ENCODE measurements around the gene FGGY.

FGGY gene

DNA sequence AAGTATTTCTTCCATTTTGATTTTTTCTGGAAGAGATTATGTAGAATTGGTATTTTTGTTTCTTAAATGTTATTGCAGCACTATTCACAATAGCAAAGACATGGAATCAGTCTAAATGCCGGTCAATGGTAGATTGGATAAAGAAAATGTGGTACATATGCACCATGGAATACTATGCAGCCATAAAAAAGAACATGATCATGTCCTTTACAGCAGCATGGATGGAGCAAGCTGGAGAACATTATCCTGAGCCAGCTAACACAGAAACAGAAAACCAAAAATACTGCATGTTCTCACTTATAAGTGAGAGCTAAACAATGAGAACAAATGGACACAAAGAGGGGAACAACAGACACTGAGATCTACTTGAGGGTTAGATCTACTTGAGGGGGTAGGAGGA is 5.4 kb downstream of the FGGY start:
- H3K4me3 ChIP-seq (ENCODE audit: control insufficient read depth, low read depth, low read length) = no peak overlapping the region
- no peak for DNase-seq (ENCODE audit: low read depth)
- TF ChIP-seq, protein P1, sequence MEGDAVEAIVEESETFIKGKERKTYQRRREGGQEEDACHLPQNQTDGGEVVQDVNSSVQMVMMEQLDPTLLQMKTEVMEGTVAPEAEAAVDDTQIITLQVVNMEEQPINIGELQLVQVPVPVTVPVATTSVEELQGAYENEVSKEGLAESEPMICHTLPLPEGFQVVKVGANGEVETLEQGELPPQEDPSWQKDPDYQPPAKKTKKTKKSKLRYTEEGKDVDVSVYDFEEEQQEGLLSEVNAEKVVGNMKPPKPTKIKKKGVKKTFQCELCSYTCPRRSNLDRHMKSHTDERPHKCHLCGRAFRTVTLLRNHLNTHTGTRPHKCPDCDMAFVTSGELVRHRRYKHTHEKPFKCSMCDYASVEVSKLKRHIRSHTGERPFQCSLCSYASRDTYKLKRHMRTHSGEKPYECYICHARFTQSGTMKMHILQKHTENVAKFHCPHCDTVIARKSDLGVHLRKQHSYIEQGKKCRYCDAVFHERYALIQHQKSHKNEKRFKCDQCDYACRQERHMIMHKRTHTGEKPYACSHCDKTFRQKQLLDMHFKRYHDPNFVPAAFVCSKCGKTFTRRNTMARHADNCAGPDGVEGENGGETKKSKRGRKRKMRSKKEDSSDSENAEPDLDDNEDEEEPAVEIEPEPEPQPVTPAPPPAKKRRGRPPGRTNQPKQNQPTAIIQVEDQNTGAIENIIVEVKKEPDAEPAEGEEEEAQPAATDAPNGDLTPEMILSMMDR (IDR thresholded peaks at IDR 0.05; ENCODE audit: control insufficient read depth, insufficient read depth, low read depth, low read length, missing control alignments) = no peak

DNA sequence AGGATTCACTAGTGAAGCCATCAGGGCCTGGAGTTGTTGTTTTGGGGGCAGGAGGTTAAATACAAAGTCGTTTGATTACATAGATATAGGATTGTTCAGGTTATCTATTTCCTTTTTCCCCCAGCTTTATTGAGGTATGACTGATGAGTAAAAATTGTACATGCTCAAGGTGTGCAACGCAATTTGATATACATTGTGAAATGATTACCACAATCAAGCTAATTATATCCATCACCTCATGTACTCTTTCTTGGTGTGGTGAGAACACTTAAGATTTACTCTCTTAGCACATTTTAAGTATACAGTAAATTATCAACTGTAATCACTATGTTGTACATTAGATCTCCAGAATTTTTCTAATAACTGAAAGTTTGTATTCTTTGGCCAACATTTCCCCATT is 6.0 kb downstream of the FGGY start:
- no peak for DNase-seq (ENCODE audit: low read depth)
- H3K4me3 ChIP-seq (ENCODE audit: control insufficient read depth, low read depth, low read length) = no peak overlapping the region
- TF ChIP-seq, protein P1 (IDR thresholded peaks at IDR 0.05; ENCODE audit: control insufficient read depth, insufficient read depth, low read depth, low read length, missing control alignments) = no peak

DNA sequence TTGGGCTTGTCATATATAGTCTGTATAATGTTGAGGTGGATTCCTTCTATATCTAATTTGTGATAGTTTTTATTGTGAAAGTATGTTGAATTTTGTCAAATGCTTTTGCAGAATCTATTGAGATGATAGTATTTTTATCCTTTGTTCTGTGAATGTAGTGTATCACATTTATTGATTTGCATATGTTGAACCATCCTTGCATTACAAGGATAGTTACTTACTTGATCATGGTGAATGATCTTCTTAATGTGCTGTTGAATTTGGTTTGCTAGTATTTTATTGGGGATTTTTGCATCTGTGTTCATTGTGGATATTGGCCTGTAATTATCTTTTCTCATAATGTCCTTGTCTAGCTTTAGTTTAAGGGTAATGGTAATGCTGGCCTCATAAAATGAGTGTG is 8.3 kb downstream of the FGGY start:
- TF ChIP-seq, protein P1 (IDR thresholded peaks at IDR 0.05; ENCODE audit: control insufficient read depth, insufficient read depth, low read depth, low read length, missing control alignments) = no peak
- no peak overlapping the region for H3K4me3 ChIP-seq (ENCODE audit: control insufficient read depth, low read depth, low read length)
- DNase-seq (ENCODE audit: low read depth) = no peak

DNA sequence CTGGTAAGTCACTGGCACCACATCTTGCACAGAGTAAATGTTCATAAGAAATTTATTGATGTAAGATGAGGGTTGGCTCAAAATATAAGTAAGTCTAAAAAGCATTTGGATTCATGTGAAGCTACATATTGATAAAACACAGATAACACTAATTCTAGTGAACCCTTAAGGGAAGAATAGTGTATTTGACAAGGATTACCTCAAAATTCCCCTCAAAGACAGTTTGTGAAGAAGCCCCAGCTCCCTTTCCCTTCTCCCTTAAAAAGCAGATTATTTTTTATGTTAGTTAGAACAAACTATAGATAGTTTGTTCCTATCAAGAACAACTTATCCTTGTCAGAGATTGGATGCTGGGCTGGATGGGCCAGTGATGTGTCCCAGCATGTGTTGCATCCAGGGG is 10.7 kb downstream of the FGGY start:
- H3K4me3 ChIP-seq (ENCODE audit: control insufficient read depth, low read depth, low read length) = no peak overlapping the region
- no peak for DNase-seq (ENCODE audit: low read depth)
- TF ChIP-seq, protein P1 (IDR thresholded peaks at IDR 0.05; ENCODE audit: control insufficient read depth, insufficient read depth, low read depth, low read length, missing control alignments) = no peak

DNA sequence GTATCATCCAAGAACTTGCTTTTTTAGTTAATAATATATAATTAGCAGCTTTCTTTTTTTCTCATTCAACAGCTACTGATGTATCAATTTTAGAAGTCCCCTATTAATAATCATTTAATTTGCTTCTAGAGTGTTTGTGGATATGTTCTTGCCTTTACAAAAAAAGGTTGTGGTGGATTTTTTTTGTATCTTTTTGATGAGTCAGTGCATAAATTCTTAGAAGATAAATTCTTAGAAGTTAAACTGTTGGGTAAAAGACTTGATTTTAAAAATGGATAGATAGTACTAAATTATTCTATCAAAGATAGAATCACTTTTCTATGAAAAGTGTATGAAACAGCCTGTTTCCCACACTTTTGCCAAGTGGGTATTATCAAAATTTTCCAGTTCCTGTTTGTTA is 11.9 kb downstream of the FGGY start:
- no peak overlapping the region for H3K4me3 ChIP-seq (ENCODE audit: control insufficient read depth, low read depth, low read length)

DNA sequence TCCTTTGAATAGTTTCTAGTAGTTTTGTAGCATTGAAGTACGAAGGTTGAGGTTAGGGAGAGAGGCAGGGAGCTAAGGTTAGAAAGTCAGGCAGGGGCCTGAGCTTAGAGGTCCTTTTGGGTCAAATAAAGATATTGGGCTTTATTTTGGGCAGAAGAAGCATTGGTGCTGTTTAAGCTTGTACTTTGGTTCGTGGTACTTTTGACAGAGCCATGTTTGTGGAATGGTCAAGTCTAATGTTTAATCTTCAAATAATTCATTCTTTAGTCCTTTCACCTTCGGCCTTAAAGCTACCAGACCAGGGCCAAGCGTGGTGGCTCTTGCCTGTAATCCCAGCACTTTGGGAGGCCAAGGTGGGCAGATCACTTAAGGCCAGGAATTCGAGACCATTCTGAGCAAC is 12.5 kb downstream of the FGGY start:
- TF ChIP-seq, protein P1 (IDR thresholded peaks at IDR 0.05; ENCODE audit: control insufficient read depth, insufficient read depth, low read depth, low read length, missing control alignments) = no peak
- DNase-seq (ENCODE audit: low read depth) = no peak
- H3K4me3 ChIP-seq (ENCODE audit: control insufficient read depth, low read depth, low read length) = no peak overlapping the region

More for the DNA sequence above, 11.9 kb downstream of the FGGY start:
- no peak for DNase-seq (ENCODE audit: low read depth)
- TF ChIP-seq, protein P1 (IDR thresholded peaks at IDR 0.05; ENCODE audit: control insufficient read depth, insufficient read depth, low read depth, low read length, missing control alignments) = no peak
